ENCODE results near the gene BCKDHA.

BCKDHA gene

GRCh38 chr19:41426952-41427646 is 29.5 kb downstream of the BCKDHA start, which contains the start of gene B3GNT8:
B3GNT8 (minus strand) TSS chr19:41427374; CDS start chr19:41426778, 596 bp downstream.
- no peaks in the 10 kb centered on the region for H3K9me3 ChIP-seq (ENCODE audit: severe bottlenecking)
- peak; percentile 89 for DNase-seq (ENCODE audit: low spot score)
- no peak for TF ChIP-seq CTCF (IDR thresholded peaks at IDR 0.05; ENCODE audit: poor library complexity, severe bottlenecking)
- H3K4me3 ChIP-seq (ENCODE audit: severe bottlenecking), result peak within 1 kb of the TSS; percentile 29
- H3K36me3 ChIP-seq (ENCODE audit: low read depth), result peaks cover 19% of the 10 kb centered on the region
- no peaks in the 10 kb centered on the region for H3K27me3 ChIP-seq (ENCODE audit: insufficient read depth, poor library complexity, severe bottlenecking)
- peak within 1 kb of the TSS; percentile 29 for H3K27ac ChIP-seq (ENCODE audit: poor library complexity, severe bottlenecking)
- H3K4me1 ChIP-seq (ENCODE audit: insufficient read depth, poor library complexity, severe bottlenecking), result no peaks in the 10 kb centered on the region
- peak; percentile 92 for ATAC-seq (ENCODE audit: low read depth)

GRCh38 chr19:41427647-41428480 is 30.2 kb downstream of the BCKDHA start:
- Histone ChIP-seq H3K4me3 (ENCODE audit: severe bottlenecking) (peak overlapping the region; percentile 1), H3K9me3 (ENCODE audit: severe bottlenecking) (no peaks in the 10 kb centered on the region), H3K27me3 (ENCODE audit: insufficient read depth, poor library complexity, severe bottlenecking) (no peaks in the 10 kb centered on the region), H3K4me1 (ENCODE audit: insufficient read depth, poor library complexity, severe bottlenecking) (no peaks in the 10 kb centered on the region), H3K27ac (ENCODE audit: poor library complexity, severe bottlenecking) (peak overlapping the region; percentile 29), H3K36me3 (ENCODE audit: low read depth) (peaks cover 20% of the 10 kb centered on the region)
- DNase-seq (ENCODE audit: low spot score), result no peak
- no peak for TF ChIP-seq CTCF (IDR thresholded peaks at IDR 0.05; ENCODE audit: poor library complexity, severe bottlenecking)
- peak; percentile 26 for ATAC-seq (ENCODE audit: low read depth)

- Histone ChIP-seq H3K27me3 (ENCODE audit: insufficient read depth, poor library complexity, severe bottlenecking) (no peaks in the 10 kb centered on the region), H3K4me1 (ENCODE audit: insufficient read depth, poor library complexity, severe bottlenecking) (no peaks in the 10 kb centered on the region), H3K9me3 (ENCODE audit: severe bottlenecking) (no peaks in the 10 kb centered on the region), H3K36me3 (ENCODE audit: low read depth) (peaks cover 18% of the 10 kb centered on the region), H3K4me3 (ENCODE audit: severe bottlenecking) (no peak overlapping the region), H3K27ac (ENCODE audit: poor library complexity, severe bottlenecking) (peak overlapping the region; percentile 29)
- TF ChIP-seq CTCF (IDR thresholded peaks at IDR 0.05; ENCODE audit: poor library complexity, severe bottlenecking), result no peak
- ATAC-seq (ENCODE audit: low read depth) (no peak), DNase-seq (ENCODE audit: low spot score) (no peak)
These were observed 30.9 kb downstream of the BCKDHA start for GRCh38 chr19:41428481-41428859.

GRCh38 chr19:41430922-41431321 is 33.3 kb downstream of the BCKDHA start:
- TF ChIP-seq CTCF (IDR thresholded peaks at IDR 0.05; ENCODE audit: poor library complexity, severe bottlenecking), result no peak
- Histone ChIP-seq H3K4me1 (ENCODE audit: insufficient read depth, poor library complexity, severe bottlenecking) (no peaks in the 10 kb centered on the region), H3K4me3 (ENCODE audit: severe bottlenecking) (no peak overlapping the region), H3K27me3 (ENCODE audit: insufficient read depth, poor library complexity, severe bottlenecking) (no peaks in the 10 kb centered on the region), H3K27ac (ENCODE audit: poor library complexity, severe bottlenecking) (no peak overlapping the region), H3K36me3 (ENCODE audit: low read depth) (peaks cover 15% of the 10 kb centered on the region), H3K9me3 (ENCODE audit: severe bottlenecking) (no peaks in the 10 kb centered on the region)
- DNase-seq (ENCODE audit: low spot score) (no peak), ATAC-seq (ENCODE audit: low read depth) (no peak)
